H9 (cell line): Measurements from ENCODE around the gene ASCC3. TPM values are rescaled to one million over a fixed set of nuclear protein-coding genes. Genes with fewer than 3 reads are reported as not detected.

Experiments
- DNase-seq: peaks from one replicate; pipeline ENCODE4 v3.0.0-alpha.2; 2017
- H2AFZ ChIP-seq: one replicate; pipeline ENCODE4 v1.6.1; 2013; ENCODE audit warnings: mild to moderate bottlenecking, low read length, control low read depth, moderate library complexity
- H2AK5ac ChIP-seq: 2 replicates; pipeline ENCODE4 v1.6.1; 2013; ENCODE audit warnings: low read length, control low read depth, mixed read lengths; ENCODE audit not compliant: insufficient read length
- H2BK120ac ChIP-seq: one replicate; pipeline ENCODE4 v1.6.1; 2013; ENCODE audit warnings: low read depth, mild to moderate bottlenecking, low read length, control low read depth, inconsistent platforms; ENCODE audit not compliant: poor library complexity, severe bottlenecking
- H2BK12ac ChIP-seq: 2 replicates; pipeline ENCODE4 v1.6.1; 2013; ENCODE audit warnings: low read length, control low read depth, mixed read lengths, low read depth; ENCODE audit not compliant: insufficient read length
- H2BK15ac ChIP-seq: 2 replicates; pipeline ENCODE4 v1.6.1; 2013; ENCODE audit warnings: low read depth, low read length, control low read depth
- H2BK20ac ChIP-seq: one replicate; pipeline ENCODE4 v1.6.1; 2013; ENCODE audit warnings: low read depth, mild to moderate bottlenecking, low read length, control low read depth, inconsistent platforms; ENCODE audit not compliant: poor library complexity, severe bottlenecking
- H2BK5ac ChIP-seq: 2 replicates; pipeline ENCODE4 v1.6.1; 2013; ENCODE audit warnings: low read length, control low read depth, mixed read lengths; ENCODE audit not compliant: insufficient read length
- H3K14ac ChIP-seq: 2 replicates; pipeline ENCODE4 v1.6.1; 2013; ENCODE audit warnings: low read length, control low read depth; ENCODE audit not compliant: insufficient read depth
- H3K18ac ChIP-seq: 2 replicates; pipeline ENCODE4 v1.6.1; 2013; ENCODE audit warnings: low read depth, mild to moderate bottlenecking, mixed read lengths, low read length, control low read depth; ENCODE audit not compliant: insufficient read length
- H3K23ac ChIP-seq: 2 replicates; pipeline ENCODE4 v1.6.1; 2013; ENCODE audit warnings: low read length, control low read depth, mixed read lengths, low read depth; ENCODE audit not compliant: insufficient read length
- H3K23me2 ChIP-seq: 2 replicates; pipeline ENCODE4 v1.6.1; 2013; ENCODE audit warnings: low read depth, mild to moderate bottlenecking, mixed read lengths, low read length, control low read depth; ENCODE audit not compliant: insufficient read length, poor library complexity, severe bottlenecking
- H3K27ac ChIP-seq: 2 replicates; pipeline ENCODE4 v1.5.1; 2013; ENCODE audit warnings: low read length, control low read depth, mixed read lengths, low read depth; ENCODE audit not compliant: insufficient read length
- H3K27me3 ChIP-seq: 2 replicates; pipeline ENCODE4 v1.6.1; 2013; ENCODE audit warnings: low read length, control low read depth, inconsistent platforms; ENCODE audit not compliant: insufficient read depth
- H3K4ac ChIP-seq: 2 replicates; pipeline ENCODE4 v1.6.1; 2013; ENCODE audit warnings: low read depth, mild to moderate bottlenecking, control low read depth, inconsistent platforms, low read length, moderate library complexity
- H3K4me1 ChIP-seq: 2 replicates; pipeline ENCODE4 v1.6.1; 2013; ENCODE audit warnings: low read length, control low read depth, inconsistent platforms; ENCODE audit not compliant: insufficient read depth
- H3K4me2 ChIP-seq: 2 replicates; pipeline ENCODE4 v1.6.1; 2013; ENCODE audit warnings: low read length, control low read depth, mixed read lengths; ENCODE audit not compliant: insufficient read length, insufficient read depth
- H3K56ac ChIP-seq: 2 replicates; pipeline ENCODE4 v1.6.1; 2013; ENCODE audit warnings: low read depth, mild to moderate bottlenecking, mixed read lengths, low read length, control low read depth; ENCODE audit not compliant: insufficient read length
- H3K79me1 ChIP-seq: 2 replicates; pipeline ENCODE4 v1.6.1; 2013; ENCODE audit warnings: low read depth, mild to moderate bottlenecking, moderate library complexity, low read length, control low read depth, inconsistent platforms; ENCODE audit not compliant: insufficient read depth, poor library complexity, severe bottlenecking
- H3K79me2 ChIP-seq: 2 replicates; pipeline ENCODE4 v1.6.1; 2013; ENCODE audit warnings: low read length, control low read depth, inconsistent platforms; ENCODE audit not compliant: insufficient read depth
- H3K9ac ChIP-seq: 2 replicates; pipeline ENCODE4 v1.6.1; 2013; ENCODE audit warnings: low read length, control low read depth, mixed read lengths; ENCODE audit not compliant: insufficient read length; ENCODE audit errors: extremely low read depth
- H3K9me3 ChIP-seq: one replicate; pipeline ENCODE4 v1.6.1; 2013; ENCODE audit warnings: low read depth, low read length, inconsistent platforms; ENCODE audit not compliant: control insufficient read depth
- H3T11ph ChIP-seq: one replicate; pipeline ENCODE4 v1.6.1; 2013; ENCODE audit warnings: mild to moderate bottlenecking, low read length, control low read depth, inconsistent platforms
- H4K20me1 ChIP-seq: one replicate; pipeline ENCODE4 v1.6.1; 2013; ENCODE audit not compliant: control insufficient read depth, insufficient read length, insufficient read depth
- H4K5ac ChIP-seq: 2 replicates; pipeline ENCODE4 v1.6.1; 2013; ENCODE audit warnings: low read depth, mild to moderate bottlenecking, mixed read lengths, low read length, control low read depth; ENCODE audit not compliant: insufficient read length
- H4K8ac ChIP-seq: replicated peaks from 2 replicates; pipeline ENCODE4 v1.6.1; 2013; ENCODE audit warnings: low read length, control low read depth, mixed read lengths, low read depth; ENCODE audit not compliant: insufficient read length
- H4K91ac ChIP-seq: 2 replicates; pipeline ENCODE4 v1.6.1; 2013; ENCODE audit warnings: low read depth, mild to moderate bottlenecking, moderate library complexity, mixed read lengths, low read length, control low read depth; ENCODE audit not compliant: insufficient read length
- H3K27ac Mint-ChIP-seq, 3 experiments: 2 replicates in 2 of 3; 3 replicates in 1 of 3; pipeline ENCODE4 v1.8.0; 2020 to 2021; ENCODE audit warnings: mixed read lengths in 3 of 3, mild to moderate bottlenecking in 1 of 3, moderate library complexity in 1 of 3
- H3K27me3 Mint-ChIP-seq: 2 replicates; pipeline ENCODE4 v1.8.0; 2021; ENCODE audit warnings: low read depth, mild to moderate bottlenecking, moderate library complexity, mixed read lengths
- H3K36me3 Mint-ChIP-seq, 3 experiments: 2 replicates in 2 of 3; 3 replicates in 1 of 3; pipeline ENCODE4 v1.8.0; 2020 to 2021; ENCODE audit warnings: low read depth in 3 of 3, mixed read lengths in 3 of 3; ENCODE audit not compliant: insufficient read depth in 1 of 3
- H3K4me1 Mint-ChIP-seq, 2 experiments: 2 replicates each; pipeline ENCODE4 v1.8.0; 2020; ENCODE audit warnings: mixed read lengths in 2 of 2
- H3K4me3 Mint-ChIP-seq, 2 experiments: 2 replicates in 1 of 2; 3 replicates in 1 of 2; pipeline ENCODE4 v1.8.0; 2020 to 2021; ENCODE audit warnings: mild to moderate bottlenecking in 2 of 2, mixed read lengths in 2 of 2, moderate library complexity in 1 of 2
- H3K9me3 Mint-ChIP-seq, 2 experiments: 2 replicates in 1 of 2; 3 replicates in 1 of 2; pipeline ENCODE4 v1.8.0; 2020; ENCODE audit warnings: mild to moderate bottlenecking in 2 of 2, mixed read lengths in 2 of 2, moderate library complexity in 1 of 2
- CTCF ChIP-seq: fragments of 200-600 bp; sonication (generic); conservative IDR thresholded peaks from 3 replicates; pipeline ENCODE4 v1.8.0; 2021; ENCODE audit warnings: antibody characterized with exemption, mild to moderate bottlenecking
- total RNA-seq: library from RNA; stranded (reverse); gene quantifications from 2 replicates; pipeline ENCODE4 v1.2.1, GENCODE V29; 2021

Gene ASCC3
- total RNA-seq, 1 experiment from 2014 or later: 63.8 TPM

- H3K79me2 ChIP-seq: peaks cover 32% of the 10 kb centered on the region; the same call in 1 of the 2 replicates
- peaks cover 3% of the 10 kb centered on the region for H3K79me1 ChIP-seq
- no peak overlapping the region for H4K8ac ChIP-seq
- H3K27me3 ChIP-seq: no peaks in the 10 kb centered on the region
- H3K27me3 Mint-ChIP-seq: no peaks in the 10 kb centered on the region
- H3K56ac ChIP-seq: no peak overlapping the region
- peaks cover 17 to 25% (median 22%) of the 10 kb centered on the region in 3 experiments for H3K36me3 Mint-ChIP-seq
- TF ChIP-seq CTCF: no peak
- H2BK15ac ChIP-seq: no peak overlapping the region
- H3K4me1 Mint-ChIP-seq: peaks cover 52 to 62% of the 10 kb centered on the region in 2 experiments
- no peak overlapping the region for H3K4ac ChIP-seq
- no peak overlapping the region for H3K9ac ChIP-seq
- H2AK5ac ChIP-seq: no peak overlapping the region
- H2AFZ ChIP-seq: no peak overlapping the region
- H3K18ac ChIP-seq: no peak overlapping the region
- no peaks in the 10 kb centered on the region for H4K20me1 ChIP-seq
- no peak overlapping the region for H4K91ac ChIP-seq
- no peak overlapping the region for H2BK12ac ChIP-seq
- no peak overlapping the region for H2BK120ac ChIP-seq
- no peaks in the 10 kb centered on the region for H3K9me3 ChIP-seq
- H2BK5ac ChIP-seq: no peak overlapping the region
- peaks cover 0 to 2% of the 10 kb centered on the region in 2 experiments; a peak in 2 of 5 replicates for H3K9me3 Mint-ChIP-seq
- no peak overlapping the region for H3K23ac ChIP-seq
- no peak overlapping the region for H2BK20ac ChIP-seq
- H3K4me2 ChIP-seq: no peak overlapping the region
- DNase-seq: no peak
- peaks cover 9% of the 10 kb centered on the region for H3K4me1 ChIP-seq
- no peak overlapping the region for H3K14ac ChIP-seq
- H4K5ac ChIP-seq: no peak overlapping the region
- H3K27ac ChIP-seq: no peak overlapping the region
- no peak overlapping the region for H3K4me3 Mint-ChIP-seq
- no peak overlapping the region for H3T11ph ChIP-seq
- no peak overlapping the region for H3K27ac Mint-ChIP-seq
- no peaks in the 10 kb centered on the region for H3K23me2 ChIP-seq
Observed at GRCh38 chr6:100876251-100876650, 4.9 kb downstream of the ASCC3 start.
